ENCODE measurements around the gene ATP8A2. TPM values are rescaled to one million over a fixed set of nuclear protein-coding genes. Genes with fewer than 3 reads are reported as not detected.

ATP8A2 gene
- total and polyA plus RNA-seq, 9 of the 15 experiments (the other 6 are each of a cell fraction or from before 2014, with no cell fraction given), result under 0.01 to 0.33 (median 0.06) TPM; not detected in 4

- TF ChIP-seq SETDB1 (IDR thresholded peaks at IDR 0.05; ENCODE audit: low read length), result no peak
- no peak for TF ChIP-seq RHOXF2B (CRISPR knock-in tag; conservative IDR thresholded peaks at IDR 0.05)
- no peak for TF ChIP-seq SRF (CRISPR knock-in tag; IDR thresholded peaks at IDR 0.05)
- no peak for TF ChIP-seq HOMEZ (CRISPR knock-in tag; IDR thresholded peaks at IDR 0.05)
- TF ChIP-seq USF1 (CRISPR knock-in tag; IDR thresholded peaks at IDR 0.05), result no peak
- peak; percentile 64; the same call in 1 of the 2 replicates for TF ChIP-seq KLF6 (CRISPR knock-in tag; IDR thresholded peaks at IDR 0.05; ENCODE audit: borderline replicate concordance)
- TF ChIP-seq MAFK (IDR thresholded peaks at IDR 0.05; ENCODE audit: low read length), result peak; percentile 45
- no peak for TF ChIP-seq HDAC6 (IDR thresholded peaks at IDR 0.05; ENCODE audit: low read depth, low read length)
- TF ChIP-seq STAT6 (CRISPR knock-in tag; IDR thresholded peaks at IDR 0.05), result no peak
- TF ChIP-seq E2F1 (CRISPR knock-in tag; IDR thresholded peaks at IDR 0.05), result no peak
- no peak for TF ChIP-seq PHTF2 (CRISPR knock-in tag; IDR thresholded peaks at IDR 0.05)
- no peak for TF ChIP-seq ETV5 (CRISPR knock-in tag; IDR thresholded peaks at IDR 0.05; ENCODE audit: low read depth)
- TF ChIP-seq MIER1 (IDR thresholded peaks at IDR 0.05; ENCODE audit: low read depth), result no peak
- TF ChIP-seq MYNN (IDR thresholded peaks at IDR 0.05), result 0 out of 2 replicates have a peak, but pooled peaks have one; percentile 33
- no peak for TF ChIP-seq MYNN (CRISPR knock-in tag; IDR thresholded peaks at IDR 0.05)
- no peak for TF ChIP-seq ZNF780A (CRISPR knock-in tag; IDR thresholded peaks at IDR 0.05)
- TF ChIP-seq NRF1 (conservative IDR thresholded peaks at IDR 0.05 in 1 of 2, IDR thresholded peaks at IDR 0.05 in 1 of 2), result no peak
- peak; percentile 86 for TF ChIP-seq PHB2 (IDR thresholded peaks at IDR 0.05; ENCODE audit: low read depth)
- peak; percentile 91 for TF ChIP-seq STAT5A (IDR thresholded peaks at IDR 0.05; ENCODE audit: borderline replicate concordance, low read length)
- TF ChIP-seq SUPT5H (IDR thresholded peaks at IDR 0.05), result no peak
- no peak for TF ChIP-seq PHF21A (IDR thresholded peaks at IDR 0.05; ENCODE audit: borderline replicate concordance, low read depth)
- TF ChIP-seq RUNX1 (IDR thresholded peaks at IDR 0.05; ENCODE audit: low read depth), result no peak
- peak; percentile 66 for TF ChIP-seq MYC (IDR thresholded peaks at IDR 0.05; ENCODE audit: low read depth, low read length)
- no peak for TF ChIP-seq MYC (CRISPR knock-in tag; IDR thresholded peaks at IDR 0.05; ENCODE audit: borderline replicate concordance, low read depth)
- no peak for TF ChIP-seq ELK1 (CRISPR knock-in tag; IDR thresholded peaks at IDR 0.05)
Observed at GRCh38 chr13:25352230-25352629, 19.5 kb upstream of the ATP8A2 start (continued).

All from K562 (cell line).